Endometrium (tissue), 2 donors: ENCODE measurements around the gene EFR3B.
"Not testable (repeated sequence)": the region's sequence is repeated elsewhere in the genome, so short reads cannot be mapped to it uniquely, and the experiment has no call there.

Experiments
- FAIRE-seq: peaks from 2 replicates; lab custom pipeline; 2012; peaks lifted over from hg19 to GRCh38; lab: Jason Lieb, UNC
- donor health status: control.
- donor health status: control.

EFR3B gene

DNA sequence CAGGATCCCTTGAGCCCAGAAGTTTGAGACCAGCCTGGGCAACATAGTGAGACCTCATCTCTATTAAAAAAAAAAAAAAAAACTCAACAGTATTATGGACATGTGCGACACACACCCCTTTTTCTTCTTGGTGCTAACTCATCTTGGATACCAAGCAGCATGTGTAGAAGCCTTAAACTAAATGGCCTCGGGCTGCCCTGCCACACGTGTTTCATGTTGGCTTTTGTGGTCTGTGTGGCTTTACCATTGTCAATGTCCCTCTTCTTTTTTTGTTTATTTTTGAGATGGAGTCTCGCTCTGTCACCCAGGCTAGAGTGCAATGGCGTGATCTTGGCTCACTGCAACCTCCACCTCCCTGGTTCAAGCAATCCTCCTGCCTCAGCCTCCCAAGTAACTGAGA, 109.1 kb downstream of the EFR3B start:
- not testable (repeated sequence) for FAIRE-seq

DNA sequence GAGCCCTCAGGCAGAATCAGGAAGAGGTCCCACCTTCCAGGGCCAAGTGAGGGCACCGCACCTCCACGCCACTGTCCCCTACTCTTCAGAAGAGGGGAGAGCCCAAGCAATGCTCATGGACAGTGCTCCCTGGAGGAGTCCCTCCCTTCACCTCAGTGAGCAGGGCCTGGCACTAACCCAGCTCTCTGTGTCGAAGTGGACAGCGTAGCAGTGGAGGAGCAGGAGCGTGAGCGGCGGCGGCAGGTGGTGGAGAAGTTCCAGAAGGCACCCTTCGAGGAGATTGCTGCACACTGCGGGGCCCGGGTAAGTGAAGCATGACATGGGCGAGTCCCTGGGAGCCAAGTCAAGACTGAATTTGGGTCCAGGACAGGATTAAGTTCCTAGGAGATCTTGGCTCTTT, 109.8 kb downstream of the EFR3B start:
- FAIRE-seq = no peak

DNA sequence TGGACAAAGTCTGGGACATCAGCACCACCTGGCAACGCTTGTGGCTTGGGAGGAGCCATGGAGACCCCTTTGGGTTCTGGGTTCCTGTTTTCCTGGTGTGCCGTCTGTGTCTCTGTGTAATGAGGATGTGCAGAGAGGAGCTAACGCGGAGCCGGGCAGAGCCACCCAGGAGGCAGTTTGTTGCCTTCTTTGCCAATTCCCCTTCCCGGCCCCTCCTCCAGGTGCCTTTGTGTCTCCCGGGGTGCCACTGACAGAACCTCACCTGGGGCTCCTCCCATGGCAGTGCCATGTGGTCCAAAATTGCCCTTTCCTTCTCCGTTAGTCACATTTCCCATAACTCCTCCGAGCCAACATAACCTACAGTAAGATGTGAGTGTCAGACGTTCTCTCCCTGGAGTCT, 113.5 kb downstream of the EFR3B start:
- no peak for FAIRE-seq

DNA sequence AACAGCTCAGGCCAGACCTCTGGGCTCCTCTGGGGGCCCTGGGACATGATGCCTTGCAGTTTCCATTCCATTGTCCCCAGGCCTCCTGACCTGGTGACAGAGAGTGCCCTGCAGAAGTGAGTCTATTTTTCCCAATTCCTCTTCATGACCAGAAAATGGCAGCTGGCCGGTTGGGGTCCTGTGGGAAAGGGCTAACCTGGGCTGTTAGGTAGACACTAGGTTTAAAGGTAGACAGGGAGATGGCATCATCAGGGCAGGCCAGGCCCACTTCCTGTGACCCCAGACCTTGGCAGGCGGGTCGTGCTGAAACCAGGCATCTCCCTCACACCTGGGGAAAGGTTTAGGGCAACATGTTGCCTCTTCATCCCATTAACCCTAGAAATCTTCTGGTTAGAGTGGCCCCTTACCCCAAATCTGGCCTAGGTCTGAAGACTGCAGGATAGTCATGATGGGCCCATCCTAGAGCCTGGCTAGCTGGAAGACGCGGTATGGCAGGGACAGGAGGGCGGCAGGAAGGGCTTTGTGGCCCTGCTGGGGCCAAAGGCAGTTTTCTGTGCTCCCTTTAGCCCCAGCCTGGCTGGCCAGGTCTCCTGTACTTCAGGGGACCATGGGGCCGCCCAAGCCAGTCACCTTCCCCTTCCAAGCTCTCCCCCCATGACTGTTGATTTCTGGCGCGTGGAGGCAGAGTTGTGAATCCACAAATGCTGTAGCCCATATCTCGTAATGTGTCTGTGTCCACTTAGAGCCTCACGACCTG, 116.4 kb downstream of the EFR3B start:
- FAIRE-seq = no peak

DNA sequence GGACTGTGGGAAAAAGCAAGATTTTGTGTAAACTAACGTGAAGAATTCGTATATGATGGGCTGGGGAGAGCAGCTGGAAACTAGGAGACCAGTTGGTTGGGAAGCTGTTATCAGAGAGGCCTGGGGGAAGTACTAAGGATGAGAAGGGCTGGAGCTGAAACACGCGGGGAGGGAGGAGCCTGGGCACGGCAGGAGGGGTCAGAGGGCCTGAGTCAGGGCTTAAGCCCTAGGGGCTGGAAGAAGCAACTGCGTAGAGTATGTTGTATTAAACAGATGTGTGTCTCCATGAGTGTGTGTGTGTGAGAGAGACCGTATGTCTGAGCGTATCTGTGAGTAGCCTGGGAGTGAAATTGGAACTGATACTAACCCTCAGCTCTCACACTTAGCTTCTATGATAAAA, 118.1 kb downstream of the EFR3B start:
- FAIRE-seq = no peak

DNA sequence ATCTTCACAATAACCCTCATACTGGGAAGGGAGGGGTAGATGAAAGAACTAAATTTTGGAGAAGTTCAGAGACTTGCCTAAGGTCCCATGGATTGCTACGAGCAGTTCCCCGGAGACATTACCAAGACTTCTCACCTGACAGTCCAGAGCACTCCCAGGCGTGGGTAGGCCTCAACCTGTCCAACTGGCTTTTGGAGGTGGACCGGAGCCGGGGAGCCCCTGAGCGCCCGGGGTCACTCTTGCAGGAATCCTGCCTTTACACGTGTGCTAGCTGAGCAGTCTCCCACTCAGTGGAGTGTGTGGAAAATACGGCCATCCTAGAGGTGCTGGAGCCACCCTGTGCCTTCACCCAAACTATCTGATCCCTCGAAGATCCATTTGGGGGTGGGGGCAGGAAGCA, 118.5 kb downstream of the EFR3B start:
- FAIRE-seq = no peak

DNA sequence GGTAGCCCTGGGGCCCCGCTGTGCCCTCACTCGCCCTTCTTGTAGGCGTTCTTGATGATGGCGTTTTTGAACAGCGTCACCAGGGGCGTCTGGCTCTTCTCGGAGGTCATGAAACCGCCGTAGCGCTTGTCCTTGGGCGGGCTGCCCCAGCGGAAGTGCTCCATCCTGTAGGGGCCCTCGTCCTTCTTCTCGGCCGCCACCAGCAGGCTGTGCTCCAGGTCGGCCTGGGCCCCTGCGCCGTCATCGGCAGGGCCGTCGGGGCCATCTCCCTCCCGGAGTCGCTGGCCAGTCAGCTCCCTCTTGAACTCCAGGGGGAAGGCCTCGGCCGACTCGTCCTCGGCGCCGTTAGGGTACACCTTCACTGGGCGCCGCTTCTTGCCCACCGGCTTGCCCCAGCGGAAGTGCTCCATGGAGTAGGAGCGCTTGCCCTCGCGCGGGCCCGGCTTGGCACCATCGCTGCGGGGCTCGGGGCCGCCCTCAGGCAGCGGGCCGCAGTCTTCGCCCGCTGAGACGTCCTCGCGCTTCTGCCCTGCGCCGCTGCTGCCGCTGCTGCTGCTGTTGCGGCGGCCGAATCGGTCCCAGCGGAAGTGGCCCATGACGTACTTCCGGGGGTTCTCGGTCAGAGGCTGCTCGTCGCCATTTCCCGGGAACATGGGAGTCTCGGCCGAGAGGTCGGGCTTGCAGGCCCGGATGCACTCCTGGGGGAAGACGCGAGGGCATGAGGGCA, 119.3 kb downstream of the EFR3B start:
- no peak for FAIRE-seq

DNA sequence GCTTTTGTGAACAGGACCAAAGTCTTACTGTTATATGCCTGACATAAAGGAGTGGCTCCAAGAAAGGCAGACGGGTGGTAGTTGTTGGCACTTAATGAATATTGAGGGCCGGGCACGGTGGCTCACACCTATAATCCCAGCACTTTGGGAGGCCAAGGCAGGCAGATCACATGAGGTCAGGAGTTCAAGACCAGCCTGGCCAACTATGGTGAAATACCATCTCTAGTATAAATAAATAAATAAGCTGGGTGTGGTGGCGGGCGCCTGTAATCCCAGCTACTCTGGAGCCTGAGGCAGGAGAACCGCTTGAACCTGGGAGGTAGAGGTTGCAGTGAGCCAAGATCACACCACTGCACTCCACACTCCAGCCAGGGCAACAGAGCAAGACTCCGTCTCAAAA, 120.2 kb downstream of the EFR3B start:
- FAIRE-seq = not testable (repeated sequence)

DNA sequence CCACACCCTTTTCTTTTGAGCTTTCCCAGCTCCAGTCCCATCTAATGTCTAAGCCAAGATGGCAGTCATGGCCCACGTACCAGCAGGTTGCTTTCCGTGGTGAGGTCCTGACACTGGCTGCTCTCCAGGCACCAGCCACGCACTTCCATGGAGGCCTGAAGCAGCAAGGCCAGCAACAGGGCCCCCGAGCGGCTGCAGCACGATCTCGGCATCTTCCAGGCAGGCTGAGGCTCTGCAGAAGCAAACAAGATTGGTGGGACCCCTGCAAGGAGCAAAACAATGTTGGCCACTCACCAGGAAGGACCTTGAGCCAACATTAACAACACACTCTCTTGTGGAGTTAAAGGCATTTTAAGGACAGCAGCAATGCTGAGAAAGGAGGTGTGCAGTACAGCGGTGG, 122.7 kb downstream of the EFR3B start:
- no peak for FAIRE-seq

DNA sequence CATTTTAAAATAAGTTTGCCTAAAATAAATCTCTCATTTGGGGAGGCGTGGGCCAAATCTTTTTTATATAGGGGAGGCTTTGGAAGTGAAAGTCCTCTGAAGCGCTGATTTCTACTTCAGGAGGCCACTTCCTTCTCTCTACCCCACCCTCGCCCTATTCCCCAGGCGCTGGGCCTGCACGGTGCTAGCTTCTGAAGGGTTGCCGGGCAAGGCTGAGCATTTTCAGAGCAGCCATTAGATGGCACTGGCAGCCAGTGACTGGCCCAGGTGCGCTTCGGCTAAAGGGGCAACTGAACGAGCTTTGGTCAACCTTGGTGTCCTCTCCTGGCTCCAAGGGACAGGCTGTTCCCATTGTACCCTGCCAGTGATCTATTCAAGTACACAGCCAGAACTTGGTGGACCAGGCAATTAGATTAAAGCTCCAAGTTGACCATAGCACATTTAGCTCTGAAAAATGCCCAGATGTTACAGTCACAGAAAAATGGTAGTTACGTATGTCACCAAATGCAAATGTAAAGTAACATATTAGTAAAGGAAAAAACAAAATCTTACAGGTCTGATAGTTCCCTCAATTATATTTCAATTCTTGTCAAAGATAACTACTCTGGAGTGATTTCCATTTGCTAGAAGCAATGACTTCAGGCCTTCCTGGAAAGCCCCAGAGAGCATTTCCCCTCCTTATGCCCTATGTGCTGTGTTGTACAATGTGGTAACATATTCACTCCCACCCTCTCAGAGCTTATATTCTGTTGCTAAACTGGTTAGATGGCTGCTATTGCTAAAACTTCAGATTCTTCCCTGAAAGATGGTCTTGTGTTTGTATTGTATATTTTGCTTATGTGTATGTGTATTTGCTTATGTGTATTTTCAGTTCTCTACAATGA, 124.4 kb downstream of the EFR3B start:
- no peak for FAIRE-seq

DNA sequence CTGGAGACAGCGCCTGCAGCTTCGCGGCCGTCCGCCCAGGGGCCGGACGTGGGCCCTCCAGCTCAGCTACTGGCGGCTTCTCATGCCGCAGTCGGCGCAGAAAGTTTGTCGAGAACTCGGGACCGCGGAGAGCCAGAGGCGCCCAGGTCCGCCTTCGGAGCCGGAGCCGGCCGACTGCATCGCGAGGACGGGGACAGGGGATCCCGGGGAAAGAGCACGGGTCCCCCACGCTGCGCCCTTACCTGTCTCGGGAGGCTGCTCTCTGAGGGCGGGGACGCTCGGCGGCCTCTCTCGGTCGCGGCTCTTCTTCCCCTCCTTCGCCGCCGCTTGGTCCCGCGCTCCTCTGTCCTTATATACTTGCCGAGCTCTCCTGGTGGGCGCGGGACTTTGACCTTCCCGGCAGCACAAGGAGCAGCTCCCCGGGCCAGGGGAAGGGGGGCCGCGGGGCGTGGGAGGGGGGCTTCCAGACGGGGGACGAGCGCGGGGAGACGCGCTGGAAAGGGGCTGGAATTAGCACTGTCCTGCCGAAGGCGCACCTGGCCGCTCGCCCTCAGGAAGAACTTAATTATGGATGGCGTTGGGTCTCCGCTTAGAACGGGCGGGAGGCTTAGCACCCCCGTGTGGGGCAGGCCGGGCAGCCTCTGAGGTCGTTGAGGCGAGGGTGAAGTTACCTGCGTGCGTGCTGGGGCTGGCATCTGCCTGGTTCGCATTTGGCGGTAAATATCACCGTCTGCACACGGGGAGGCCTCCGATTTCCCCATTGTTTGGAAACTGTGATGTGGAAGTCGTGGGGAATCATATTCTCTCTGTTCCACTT, 126.6 kb downstream of the EFR3B start, which contains the start of gene POMC:
POMC (minus strand) TSS at position 325 of the 817 bp plus-strand sequence. CDS start 3,808 bp downstream, outside the sequence.
- no peak for FAIRE-seq

DNA sequence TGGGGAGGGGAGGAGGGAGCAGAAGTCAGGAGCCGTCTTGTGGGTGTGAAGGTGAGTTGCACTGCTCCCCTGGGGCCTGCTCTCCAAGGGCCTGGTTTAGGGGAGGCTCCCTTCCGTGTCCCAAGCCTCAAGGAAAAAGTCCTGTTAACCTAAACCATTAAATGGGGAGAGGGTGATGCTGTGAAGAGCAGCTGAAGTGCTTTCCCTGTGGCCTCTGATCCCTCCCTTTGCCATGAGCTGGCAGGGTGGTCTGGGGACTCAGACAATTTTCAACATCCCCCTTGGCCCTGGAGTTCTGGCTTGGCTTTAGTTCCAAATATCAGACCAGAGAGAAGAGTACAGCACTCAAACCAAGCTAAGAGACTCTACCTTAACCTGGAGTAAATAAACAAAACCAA, 127.2 kb downstream of the EFR3B start:
- no peak for FAIRE-seq

DNA sequence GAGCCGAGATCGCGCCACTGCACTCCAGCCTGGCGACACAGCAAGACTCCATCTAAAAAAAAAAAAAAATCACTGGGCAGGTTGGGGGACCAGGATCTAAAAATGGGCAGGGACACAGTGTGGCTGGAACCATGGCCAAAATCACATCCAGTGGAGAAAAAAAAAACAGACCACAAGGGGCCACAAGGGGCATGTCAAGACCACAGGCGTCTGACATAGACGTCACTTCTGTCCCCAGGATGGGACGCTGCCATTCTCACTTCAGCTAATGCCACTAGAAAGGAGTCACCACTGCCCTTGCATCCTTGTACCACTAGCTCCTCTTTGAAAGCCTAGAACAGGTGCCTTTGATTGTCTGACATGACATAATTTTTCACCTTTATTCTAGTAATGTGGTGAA, 129.0 kb downstream of the EFR3B start:
- FAIRE-seq = no peak

DNA sequence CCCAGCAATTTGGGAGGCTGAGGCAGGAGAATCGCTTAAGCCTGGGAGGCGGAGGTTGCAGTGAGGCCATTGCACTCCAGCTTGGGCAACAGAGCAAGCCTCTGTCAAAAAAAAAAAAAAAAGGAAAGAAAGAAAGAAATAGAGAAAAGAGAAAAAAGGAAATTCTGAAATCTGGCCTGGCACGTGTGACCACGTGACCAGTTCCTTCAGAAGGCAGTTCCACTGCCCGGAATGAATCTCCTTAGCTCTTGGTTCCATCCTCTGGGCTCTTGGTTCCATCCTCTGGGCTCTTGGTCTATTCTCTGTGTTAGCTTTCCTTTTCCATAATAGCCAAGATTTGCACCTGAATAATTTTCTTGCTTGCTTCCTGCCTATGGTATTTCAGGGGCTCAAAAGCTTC, 131.8 kb downstream of the EFR3B start:
- FAIRE-seq = no peak

DNA sequence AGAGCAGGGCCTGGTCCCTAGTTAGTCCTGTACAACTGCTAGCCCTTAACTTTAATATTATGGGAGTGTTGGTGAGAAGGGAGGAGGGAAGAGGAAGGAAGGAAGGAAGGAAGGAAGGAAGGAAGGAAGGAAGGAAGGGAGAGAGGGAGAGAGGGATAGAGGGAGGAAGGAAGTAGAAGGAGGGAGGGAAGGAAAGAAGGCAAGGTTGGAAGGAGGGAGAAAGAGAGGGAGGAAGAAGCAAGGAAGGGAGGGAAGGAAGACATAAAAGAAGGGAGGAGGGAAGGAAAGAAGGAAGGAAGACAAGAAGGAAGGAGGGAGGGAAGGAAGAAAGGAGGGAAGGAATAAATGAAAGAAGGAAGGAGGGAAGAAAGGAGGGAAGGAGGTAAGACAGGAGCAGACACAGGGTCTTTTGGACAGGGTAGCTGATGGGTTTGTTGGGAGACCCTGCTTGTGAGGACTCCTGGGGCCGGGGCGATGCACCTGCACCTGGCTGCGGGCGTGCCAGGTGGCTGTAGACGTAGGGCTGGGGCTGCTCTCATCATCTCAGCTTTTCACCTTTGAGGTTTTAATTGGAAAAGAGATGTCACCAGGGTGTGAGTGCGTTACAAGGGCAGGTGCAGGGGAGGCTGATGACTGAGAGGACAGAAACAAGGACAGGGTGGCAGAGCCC, 132.5 kb downstream of the EFR3B start:
- no peak for FAIRE-seq

DNA sequence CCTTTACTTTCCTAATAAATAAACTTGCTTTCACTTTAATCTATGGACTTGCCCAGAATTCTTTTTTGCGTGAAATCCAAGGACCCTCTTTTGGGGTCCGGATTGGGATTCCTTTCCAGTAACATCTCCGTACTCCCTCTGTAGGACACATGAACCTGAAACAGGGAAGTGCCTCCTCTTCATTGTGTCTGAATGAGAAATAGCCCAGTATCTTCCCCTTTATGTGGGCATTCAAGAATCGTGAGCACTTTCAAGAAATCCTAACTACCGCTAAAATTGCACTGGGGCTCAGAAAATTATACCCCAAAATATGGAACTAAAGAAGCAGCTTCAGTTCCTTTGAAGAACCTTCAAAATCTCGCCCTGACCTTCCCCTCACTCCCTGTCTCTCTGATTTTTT, 134.3 kb downstream of the EFR3B start:
- no peak for FAIRE-seq

DNA sequence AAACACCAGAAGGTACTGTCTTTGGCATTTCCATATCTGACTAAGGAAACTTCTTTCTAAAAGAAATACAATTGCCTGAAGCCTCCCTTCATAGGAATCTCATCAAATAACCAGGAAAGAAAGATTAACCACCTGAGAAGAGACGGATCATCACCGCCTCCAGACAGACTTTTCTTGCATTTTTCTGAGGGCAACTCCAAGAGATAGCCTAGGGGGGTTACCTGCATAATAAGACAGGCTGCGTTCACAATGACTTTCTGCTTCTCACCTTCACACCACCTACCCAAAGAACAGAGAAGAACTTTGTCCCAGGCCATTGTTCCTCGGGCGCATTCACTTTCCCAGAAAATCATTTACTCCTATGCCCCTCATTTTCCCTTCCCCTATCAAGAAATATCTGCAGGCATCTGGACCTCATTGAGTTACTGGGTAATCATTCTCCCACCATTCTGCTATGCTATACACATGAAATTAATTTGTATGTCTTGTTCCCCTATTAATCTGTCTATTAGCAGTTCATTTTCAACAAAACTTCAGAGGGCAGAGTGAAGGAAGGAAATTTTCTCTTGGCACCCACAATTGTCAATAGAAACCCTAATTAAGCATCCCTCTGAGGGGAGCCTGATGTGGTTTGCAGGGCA, 134.8 kb downstream of the EFR3B start:
- FAIRE-seq = no peak

DNA sequence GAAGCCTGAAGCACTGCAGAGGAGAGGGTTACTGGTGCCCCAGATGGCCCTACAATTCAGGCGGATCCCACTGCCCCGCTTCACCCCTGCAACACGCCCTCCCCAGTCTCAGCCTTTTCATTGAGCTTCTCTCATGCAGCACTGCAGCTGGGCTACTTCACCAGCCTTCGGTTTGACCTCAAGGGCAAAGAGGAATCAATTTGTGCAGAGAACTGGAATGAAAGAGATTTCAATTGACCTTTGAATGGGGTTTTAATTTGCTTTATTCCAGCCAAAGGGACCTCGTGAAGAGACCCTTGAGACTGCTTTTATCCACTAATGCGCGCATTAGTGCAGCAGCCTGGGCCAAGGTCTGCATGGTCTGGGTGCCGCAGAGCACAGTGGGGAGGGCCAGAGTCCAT, 135.3 kb downstream of the EFR3B start:
- no peak for FAIRE-seq

DNA sequence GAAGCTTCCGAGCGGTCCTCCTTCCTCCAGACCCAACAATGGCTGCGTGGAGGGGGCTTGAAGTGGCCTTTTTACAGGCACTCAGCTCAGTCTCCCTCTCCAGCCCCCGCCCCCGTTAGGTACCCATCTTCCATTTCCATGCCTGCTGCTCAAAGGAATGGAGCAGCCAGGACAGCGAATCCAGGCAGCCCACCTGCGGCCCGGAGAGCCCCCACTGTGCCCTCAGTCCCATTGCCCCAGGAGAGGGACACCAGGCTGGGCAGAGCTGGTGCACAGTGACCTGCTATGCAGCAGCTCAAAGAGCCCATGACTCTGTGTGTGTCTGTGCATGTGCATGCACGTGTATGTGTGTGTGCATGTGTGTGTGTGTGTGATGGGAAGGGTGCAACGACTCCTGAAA, 137.1 kb downstream of the EFR3B start:
- no peak for FAIRE-seq

DNA sequence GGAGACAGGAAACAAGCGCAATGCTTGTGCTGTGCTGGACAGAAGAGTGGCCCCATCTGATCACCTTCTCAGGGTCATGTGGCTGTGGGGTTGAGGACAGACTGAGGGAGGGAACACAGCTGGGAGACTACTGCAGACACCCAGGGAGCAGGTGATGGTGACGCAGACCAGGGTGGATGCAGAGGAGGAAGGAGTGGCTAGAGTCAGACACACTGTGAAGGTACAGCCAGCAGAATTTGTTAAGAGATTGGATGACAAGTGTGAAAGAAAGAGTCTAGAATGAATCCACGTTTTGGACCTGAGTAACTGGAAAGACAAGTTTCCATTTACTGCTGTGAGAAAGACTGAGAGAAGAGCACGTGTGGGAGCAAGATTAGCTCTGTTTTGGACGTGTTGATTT, 142.4 kb downstream of the EFR3B start:
- FAIRE-seq = no peak
